ENCODE results near the gene TMPRSS7.
"Not testable (repeated sequence)": the region's sequence is repeated elsewhere in the genome, so short reads cannot be mapped to it uniquely, and the experiment has no call there.

The TMPRSS7 gene

GRCh38 chr3:112056451-112056929, 22.0 kb downstream of the TMPRSS7 start:
- no peak for DNase-seq (ENCODE audit: low read depth, low spot score)
- no CpG with 5 or more reads among the region's 6 CpGs for WGBS (ENCODE audit: insufficient coverage, insufficient read length)
- no peak overlapping the region for H3K27ac ChIP-seq (ENCODE audit: low read length)
- H3K4me1 ChIP-seq (ENCODE audit: control insufficient read depth, insufficient read depth, low read length) = no peaks in the 10 kb centered on the region
- no peak overlapping the region for H3K4me3 ChIP-seq (ENCODE audit: low read length)
- no peaks in the 10 kb centered on the region for H3K9me3 ChIP-seq (ENCODE audit: control insufficient read depth, insufficient read depth, low read length)
- H3K36me3 ChIP-seq (ENCODE audit: control insufficient read depth, insufficient read depth, low read length) = no peaks in the 10 kb centered on the region
- no peaks in the 10 kb centered on the region for H3K27me3 ChIP-seq (ENCODE audit: control insufficient read depth, insufficient read depth, low read length)

- WGBS (ENCODE audit: insufficient coverage, insufficient read length) = no CpG with 5 or more reads among the region's 1 CpG
- Histone ChIP-seq H3K27me3 (ENCODE audit: control insufficient read depth, insufficient read depth, low read length) (no peaks in the 10 kb centered on the region), H3K4me3 (ENCODE audit: low read length) (no peak overlapping the region), H3K9me3 (ENCODE audit: control insufficient read depth, insufficient read depth, low read length) (no peaks in the 10 kb centered on the region), H3K36me3 (ENCODE audit: control insufficient read depth, insufficient read depth, low read length) (no peaks in the 10 kb centered on the region), H3K27ac (ENCODE audit: low read length) (no peak overlapping the region), H3K4me1 (ENCODE audit: control insufficient read depth, insufficient read depth, low read length) (no peaks in the 10 kb centered on the region)
- no peak for DNase-seq (ENCODE audit: low read depth, low spot score)
These were observed 25.0 kb downstream of the TMPRSS7 start for GRCh38 chr3:112059497-112059896.

- Histone ChIP-seq H3K27me3 (ENCODE audit: control insufficient read depth, insufficient read depth, low read length) (no peaks in the 10 kb centered on the region), H3K4me3 (ENCODE audit: low read length) (no peak overlapping the region), H3K36me3 (ENCODE audit: control insufficient read depth, insufficient read depth, low read length) (no peaks in the 10 kb centered on the region), H3K27ac (ENCODE audit: low read length) (no peak overlapping the region), H3K9me3 (ENCODE audit: control insufficient read depth, insufficient read depth, low read length) (no peaks in the 10 kb centered on the region), H3K4me1 (ENCODE audit: control insufficient read depth, insufficient read depth, low read length) (no peaks in the 10 kb centered on the region)
- 100% methylated on average over 1 of the region's 3 CpGs for WGBS (ENCODE audit: insufficient coverage, insufficient read length)
- no peak for DNase-seq (ENCODE audit: low read depth, low spot score)
These were observed 26.6 kb downstream of the TMPRSS7 start for GRCh38 chr3:112061152-112061551.

- H3K36me3 ChIP-seq (ENCODE audit: control insufficient read depth, insufficient read depth, low read length); DNase-seq (ENCODE audit: low read depth, low spot score); H3K27me3 ChIP-seq (ENCODE audit: control insufficient read depth, insufficient read depth, low read length); H3K4me3 ChIP-seq (ENCODE audit: low read length); H3K9me3 ChIP-seq (ENCODE audit: control insufficient read depth, insufficient read depth, low read length); H3K4me1 ChIP-seq (ENCODE audit: control insufficient read depth, insufficient read depth, low read length); H3K27ac ChIP-seq (ENCODE audit: low read length): not testable (repeated sequence)
- WGBS (ENCODE audit: insufficient coverage, insufficient read length) = no CpG with 5 or more reads among the region's 8 CpGs
These were observed 38.0 kb downstream of the TMPRSS7 start for GRCh38 chr3:112072387-112073060.

GRCh38 chr3:112074006-112074405, 39.5 kb downstream of the TMPRSS7 start:
- Histone ChIP-seq H3K4me1 (ENCODE audit: control insufficient read depth, insufficient read depth, low read length) (no peaks in the 10 kb centered on the region), H3K36me3 (ENCODE audit: control insufficient read depth, insufficient read depth, low read length) (no peaks in the 10 kb centered on the region), H3K4me3 (ENCODE audit: low read length) (no peak overlapping the region), H3K9me3 (ENCODE audit: control insufficient read depth, insufficient read depth, low read length) (no peaks in the 10 kb centered on the region), H3K27ac (ENCODE audit: low read length) (no peak overlapping the region), H3K27me3 (ENCODE audit: control insufficient read depth, insufficient read depth, low read length) (no peaks in the 10 kb centered on the region)
- DNase-seq (ENCODE audit: low read depth, low spot score) = no peak
- WGBS (ENCODE audit: insufficient coverage, insufficient read length) = no CpG with 5 or more reads among the region's 2 CpGs

- no peak for DNase-seq (ENCODE audit: low read depth, low spot score)
- no peaks in the 10 kb centered on the region for H3K36me3 ChIP-seq (ENCODE audit: control insufficient read depth, insufficient read depth, low read length)
- no peak overlapping the region for H3K27ac ChIP-seq (ENCODE audit: low read length)
- H3K27me3 ChIP-seq (ENCODE audit: control insufficient read depth, insufficient read depth, low read length) = no peaks in the 10 kb centered on the region
- no peaks in the 10 kb centered on the region for H3K9me3 ChIP-seq (ENCODE audit: control insufficient read depth, insufficient read depth, low read length)
- no peaks in the 10 kb centered on the region for H3K4me1 ChIP-seq (ENCODE audit: control insufficient read depth, insufficient read depth, low read length)
- no peak overlapping the region for H3K4me3 ChIP-seq (ENCODE audit: low read length)
- WGBS (ENCODE audit: insufficient coverage, insufficient read length) = no CpG with 5 or more reads among the region's 6 CpGs
These were observed 40.3 kb downstream of the TMPRSS7 start for GRCh38 chr3:112074616-112075497.

- Histone ChIP-seq H3K9me3 (ENCODE audit: control insufficient read depth, insufficient read depth, low read length) (no peaks in the 10 kb centered on the region), H3K27me3 (ENCODE audit: control insufficient read depth, insufficient read depth, low read length) (no peaks in the 10 kb centered on the region), H3K4me1 (ENCODE audit: control insufficient read depth, insufficient read depth, low read length) (no peaks in the 10 kb centered on the region), H3K4me3 (ENCODE audit: low read length) (no peak overlapping the region), H3K27ac (ENCODE audit: low read length) (no peak overlapping the region), H3K36me3 (ENCODE audit: control insufficient read depth, insufficient read depth, low read length) (no peaks in the 10 kb centered on the region)
- no CpG with 5 or more reads among the region's 10 CpGs for WGBS (ENCODE audit: insufficient coverage, insufficient read length)
- DNase-seq (ENCODE audit: low read depth, low spot score) = no peak
These were observed 43.9 kb downstream of the TMPRSS7 start for GRCh38 chr3:112078125-112079083.

GRCh38 chr3:112083239-112083638, 48.7 kb downstream of the TMPRSS7 start:
- WGBS (ENCODE audit: insufficient coverage, insufficient read length) = no CpG with 5 or more reads among the region's 4 CpGs
- no peak for DNase-seq (ENCODE audit: low read depth, low spot score)
- Histone ChIP-seq H3K27me3 (ENCODE audit: control insufficient read depth, insufficient read depth, low read length) (no peaks in the 10 kb centered on the region), H3K27ac (ENCODE audit: low read length) (no peak overlapping the region), H3K9me3 (ENCODE audit: control insufficient read depth, insufficient read depth, low read length) (no peaks in the 10 kb centered on the region), H3K36me3 (ENCODE audit: control insufficient read depth, insufficient read depth, low read length) (no peaks in the 10 kb centered on the region), H3K4me1 (ENCODE audit: control insufficient read depth, insufficient read depth, low read length) (no peaks in the 10 kb centered on the region), H3K4me3 (ENCODE audit: low read length) (no peak overlapping the region)

GRCh38 chr3:112084980-112085705, 50.6 kb downstream of the TMPRSS7 start:
- no CpG with 5 or more reads among the region's 7 CpGs for WGBS (ENCODE audit: insufficient coverage, insufficient read length)
- no peaks in the 10 kb centered on the region for H3K9me3 ChIP-seq (ENCODE audit: control insufficient read depth, insufficient read depth, low read length)
- no peaks in the 10 kb centered on the region for H3K27me3 ChIP-seq (ENCODE audit: control insufficient read depth, insufficient read depth, low read length)
- no peak overlapping the region for H3K27ac ChIP-seq (ENCODE audit: low read length)
- no peak overlapping the region for H3K4me3 ChIP-seq (ENCODE audit: low read length)
- H3K36me3 ChIP-seq (ENCODE audit: control insufficient read depth, insufficient read depth, low read length) = no peaks in the 10 kb centered on the region
- DNase-seq (ENCODE audit: low read depth, low spot score) = no peak
- H3K4me1 ChIP-seq (ENCODE audit: control insufficient read depth, insufficient read depth, low read length) = no peaks in the 10 kb centered on the region
